ENCODE data around the gene PKD1L1.

- TF ChIP-seq CTCF (IDR thresholded peaks at IDR 0.05) = no peak
- TF ChIP-seq POLR2A (IDR thresholded peaks at IDR 0.05) = no peak
Observed at GRCh38 chr7:47875406-47875805, 72.9 kb downstream of the PKD1L1 start.

All from right lobe of liver (tissue), 4 donors.